SKM-1 treated with dmso at 0.1 percent for 144 hours (cell line): Measurements from ENCODE around the gene AHDC1.

Experiments used
- DNase-seq: peaks from one replicate; lab custom pipeline; 2025; ENCODE audit not compliant: unreplicated experiment; lab: John Stamatoyannopoulos, UW

AHDC1 gene

GRCh38 chr1:27585684-27586083 is 18.3 kb downstream of the AHDC1 start:
- DNase-seq = no peak

GRCh38 chr1:27584453-27584852 is 19.5 kb downstream of the AHDC1 start:
- no peak for DNase-seq

- DNase-seq = no peak
Measured at GRCh38 chr1:27583479-27583878, 20.5 kb downstream of the AHDC1 start.

- DNase-seq = no peak
Measured at GRCh38 chr1:27581823-27582243, 22.1 kb downstream of the AHDC1 start.

- no peak for DNase-seq
Measured at GRCh38 chr1:27577504-27578188, 26.3 kb downstream of the AHDC1 start.

GRCh38 chr1:27576806-27577227 is 27.1 kb downstream of the AHDC1 start:
- no peak for DNase-seq

GRCh38 chr1:27575840-27576331 is 28.1 kb downstream of the AHDC1 start:
- no peak for DNase-seq

- no peak for DNase-seq
Measured at GRCh38 chr1:27574871-27575831, 28.8 kb downstream of the AHDC1 start.

GRCh38 chr1:27574001-27574781 is 29.8 kb downstream of the AHDC1 start:
- DNase-seq = no peak

GRCh38 chr1:27572679-27573426 is 31.1 kb downstream of the AHDC1 start:
- no peak for DNase-seq

GRCh38 chr1:27572019-27572678 is 31.8 kb downstream of the AHDC1 start:
- DNase-seq = no peak

GRCh38 chr1:27571439-27572018 is 32.4 kb downstream of the AHDC1 start:
- no peak for DNase-seq

GRCh38 chr1:27570784-27571183 is 33.2 kb downstream of the AHDC1 start:
- no peak for DNase-seq

GRCh38 chr1:27570356-27570755 is 33.6 kb downstream of the AHDC1 start:
- no peak for DNase-seq

- no peak for DNase-seq
Measured at GRCh38 chr1:27569506-27570291, 34.2 kb downstream of the AHDC1 start.

GRCh38 chr1:27569088-27569460 is 34.9 kb downstream of the AHDC1 start:
- DNase-seq = no peak

GRCh38 chr1:27568300-27569087 is 35.5 kb downstream of the AHDC1 start:
- no peak for DNase-seq

GRCh38 chr1:27567971-27568299 is 36.0 kb downstream of the AHDC1 start:
- no peak for DNase-seq
